B cell (primary cell): ENCODE data around the gene FPR1. TPM values are rescaled to one million over a fixed set of nuclear protein-coding genes. Genes with fewer than 3 reads are reported as not detected.

Source experiments
- ATAC-seq: fragments of 200-7000 bp; cut with Tn5 transposase; one replicate; pipeline ENCODE4 v1.10.0; 2021; ENCODE audit warnings: low read depth, mild to moderate bottlenecking, moderate number of reproducible peaks, moderate library complexity
- CTCF ChIA-PET: fragments of 350-600 bp; sonication (Branson Sonifier 250); formaldehyde crosslinking; loops from one replicate; lab custom pipeline; 2021; ENCODE audit warnings: antibody characterized with exemption, inconsistent platforms; lab: Charles Lee
- POLR2A ChIA-PET: fragments of 350-600 bp; sonication (Branson Sonifier 250); formaldehyde crosslinking; loops from one replicate; lab custom pipeline; 2021; ENCODE audit warnings: antibody characterized with exemption; lab: Charles Lee
- DNase-seq: peaks from one replicate; pipeline ENCODE4 v3.0.0; 2013
- H2AFZ ChIP-seq: 2 replicates; pipeline ENCODE4 v1.6.1; 2012; ENCODE audit warnings: mild to moderate bottlenecking, low read depth, low read length; ENCODE audit not compliant: insufficient read depth, poor library complexity, severe bottlenecking
- H3K27ac ChIP-seq, 2 donors: 1 replicate in 1 of 2; 2 replicates in 1 of 2; pipeline ENCODE4 v1.5.1; 2012 to 2013; ENCODE audit warnings: low read length in 2 of 2, mild to moderate bottlenecking in 2 of 2, moderate library complexity in 1 of 2
- H3K27me3 ChIP-seq, 4 experiments: fragments of 200-600 bp in 1 of 4; sonication (generic) in 1 of 4; replicated peaks in 1 of 4; 1 replicate in 2 of 4; 2 replicates in 2 of 4; pipeline versions ENCODE4 v1.6.1 to v1.7.0; 2013 to 2016; ENCODE audit warnings: low read length in 3 of 4, mild to moderate bottlenecking in 2 of 4, mixed read lengths in 1 of 4, moderate library complexity in 1 of 4; ENCODE audit not compliant: insufficient read depth in 4 of 4, control insufficient read depth in 3 of 4; ENCODE audit errors: control extremely low read depth in 1 of 4
- H3K36me3 ChIP-seq, 2 experiments: replicated peaks in 1 of 2; 1 replicate in 1 of 2; 2 replicates in 1 of 2; pipeline versions ENCODE4 v1.6.1 to v1.7.1; 2013; ENCODE audit warnings: low read length in 1 of 2; ENCODE audit not compliant: insufficient read depth in 2 of 2, control insufficient read depth in 1 of 2; ENCODE audit errors: control extremely low read depth in 1 of 2, extremely low read depth in 1 of 2
- H3K4me1 ChIP-seq, 2 donors: fragments of 200-600 bp in 1 of 2; sonication (generic) in 1 of 2; 1 replicate in 1 of 2; 2 replicates in 1 of 2; pipeline versions ENCODE4 v1.5.1 to v1.6.1; 2013 to 2017; ENCODE audit warnings: low read length in 2 of 2; ENCODE audit not compliant: control insufficient read depth in 2 of 2, insufficient read depth in 2 of 2
- H3K4me2 ChIP-seq: replicated peaks from 2 replicates; pipeline ENCODE3; 2012; ENCODE audit warnings: mild to moderate bottlenecking, low read depth, low read length; ENCODE audit not compliant: poor library complexity, severe bottlenecking
- H3K4me3 ChIP-seq, 5 experiments: fragments of 200-600 bp in 1 of 5; sonication (generic) in 1 of 5; 1 replicate in 3 of 5; 2 replicates in 2 of 5; pipeline versions ENCODE4 v1.5.1 to v1.7.0; 2011 to 2016; ENCODE audit warnings: low read length in 4 of 5, mild to moderate bottlenecking in 4 of 5, low read depth in 2 of 5, control low read depth in 1 of 5, moderate library complexity in 1 of 5; ENCODE audit not compliant: insufficient read depth in 1 of 5; ENCODE audit errors: control extremely low read depth in 1 of 5, extremely low read depth in 1 of 5
- H3K79me2 ChIP-seq: fragments of 200-600 bp; sonication (generic); one replicate; pipeline ENCODE4 v1.6.0; 2016; ENCODE audit warnings: low read length; ENCODE audit not compliant: control insufficient read depth, insufficient read depth
- H3K9ac ChIP-seq: fragments of 200-600 bp; sonication (generic); 2 replicates; pipeline ENCODE4 v1.6.1; 2017; ENCODE audit warnings: mild to moderate bottlenecking, low read length, moderate library complexity
- H3K9me3 ChIP-seq, 3 donors: one replicate each; pipeline versions ENCODE4 v1.6.1 to v1.7.1; 2013; ENCODE audit warnings: low read length in 2 of 3; ENCODE audit not compliant: control insufficient read depth in 2 of 3, insufficient read depth in 1 of 3; ENCODE audit errors: control extremely low read depth in 1 of 3
- H4K20me1 ChIP-seq: 2 replicates; pipeline ENCODE4 v1.6.0; 2012; ENCODE audit warnings: mild to moderate bottlenecking, low read length; ENCODE audit not compliant: insufficient read depth, control insufficient read depth, poor library complexity, severe bottlenecking
- H3K27ac Mint-ChIP-seq: one replicate; pipeline ENCODE4 v1.8.0; 2021; ENCODE audit warnings: mixed read lengths
- H3K27me3 Mint-ChIP-seq: one replicate; pipeline ENCODE4 v1.8.0; 2021; ENCODE audit warnings: mixed read lengths
- H3K4me1 Mint-ChIP-seq: one replicate; pipeline ENCODE4 v1.8.0; 2021; ENCODE audit warnings: mixed read lengths
- H3K4me3 Mint-ChIP-seq: one replicate; pipeline ENCODE4 v1.8.0; 2021; ENCODE audit warnings: mixed read lengths
- H3K9me3 Mint-ChIP-seq: one replicate; pipeline ENCODE4 v1.8.0; 2022; ENCODE audit warnings: mixed read lengths; ENCODE audit not compliant: insufficient read depth
- EZH2 ChIP-seq: IDR thresholded peaks from 2 replicates; pipeline ENCODE4 v1.6.1; 2012; ENCODE audit warnings: borderline replicate concordance, low read depth, mild to moderate bottlenecking, moderate library complexity, low read length; ENCODE audit not compliant: insufficient read depth, poor library complexity, severe bottlenecking
- WGBS: methylation state at CpG from one replicate; pipeline ENCODE4 v1.1.5; 2013; ENCODE audit warnings: missing lambda C conversion rate; ENCODE audit not compliant: insufficient coverage; 5-methylcytosine and 5-hydroxymethylcytosine counted together
- intact Hi-C: fragments of 100-400 bp; cut with micrococcal nuclease; formaldehyde crosslinking; loops from one replicate; pipeline ENCODE4 v1.10.0; 2022
- polyA plus RNA-seq: library from polyadenylated mRNA; depleted of rRNA; stranded (reverse); fragments of >200 nt; gene quantifications from 2 replicates; pipeline ENCODE4 v1.2.3, GENCODE V29; 2012
- total RNA-seq, 2 donors: library from RNA; stranded (reverse); fragments of 120-200 nt in 1 of 2; gene quantifications; 1 replicate in 1 of 2; 2 replicates in 1 of 2; pipeline versions ENCODE4 v1.2.3 to v1.2.4, GENCODE V29; 2013 to 2022
- TF ChIP-seq, protein P1 (sequence below): fragments of 200-600 bp; IDR thresholded peaks from one replicate; pipeline ENCODE4 v1.8.0; 2022; ENCODE audit warnings: antibody characterized with exemption, mild to moderate bottlenecking

Gene FPR1
- total and polyA plus RNA-seq, 2 donors (not counting 1 experiment from before 2014, with no cell fraction given) = 0.17 to 1.1 TPM

- ATAC-seq = no peak
- Mint-ChIP-seq H3K27ac (no peak overlapping the region), H3K27me3 (peaks cover 52% of the 10 kb centered on the region), H3K4me3 (no peak overlapping the region), H3K4me1 (peaks cover 15% of the 10 kb centered on the region), H3K9me3 (peaks cover 8% of the 10 kb centered on the region)
- intact Hi-C loops = no loop called here
- no peak overlapping the region for H3K9ac ChIP-seq
- H3K9me3 ChIP-seq = peaks cover 0 to 26% (median 3%) of the 10 kb centered on the region in 3 donors
- TF ChIP-seq, protein P1, sequence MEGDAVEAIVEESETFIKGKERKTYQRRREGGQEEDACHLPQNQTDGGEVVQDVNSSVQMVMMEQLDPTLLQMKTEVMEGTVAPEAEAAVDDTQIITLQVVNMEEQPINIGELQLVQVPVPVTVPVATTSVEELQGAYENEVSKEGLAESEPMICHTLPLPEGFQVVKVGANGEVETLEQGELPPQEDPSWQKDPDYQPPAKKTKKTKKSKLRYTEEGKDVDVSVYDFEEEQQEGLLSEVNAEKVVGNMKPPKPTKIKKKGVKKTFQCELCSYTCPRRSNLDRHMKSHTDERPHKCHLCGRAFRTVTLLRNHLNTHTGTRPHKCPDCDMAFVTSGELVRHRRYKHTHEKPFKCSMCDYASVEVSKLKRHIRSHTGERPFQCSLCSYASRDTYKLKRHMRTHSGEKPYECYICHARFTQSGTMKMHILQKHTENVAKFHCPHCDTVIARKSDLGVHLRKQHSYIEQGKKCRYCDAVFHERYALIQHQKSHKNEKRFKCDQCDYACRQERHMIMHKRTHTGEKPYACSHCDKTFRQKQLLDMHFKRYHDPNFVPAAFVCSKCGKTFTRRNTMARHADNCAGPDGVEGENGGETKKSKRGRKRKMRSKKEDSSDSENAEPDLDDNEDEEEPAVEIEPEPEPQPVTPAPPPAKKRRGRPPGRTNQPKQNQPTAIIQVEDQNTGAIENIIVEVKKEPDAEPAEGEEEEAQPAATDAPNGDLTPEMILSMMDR = no peak
- TF ChIP-seq EZH2 = no peak
- DNase-seq = no peak
- H3K27me3 ChIP-seq = peaks cover 0 to 37% (median 14%) of the 10 kb centered on the region in 4 experiments
- WGBS = 10% methylated on average over 78 of the region's 83 CpGs
- H3K4me2 ChIP-seq = no peak overlapping the region
- no peaks in the 10 kb centered on the region for H3K36me3 ChIP-seq
- no peaks in the 10 kb centered on the region for H3K79me2 ChIP-seq
- POLR2A ChIA-PET = no interaction called here
- H4K20me1 ChIP-seq = no peaks in the 10 kb centered on the region
- CTCF ChIA-PET = no interaction called here
- H3K4me3 ChIP-seq = no peak overlapping the region
- peaks cover 0 to 7% of the 10 kb centered on the region in 2 donors for H3K4me1 ChIP-seq
- no peak overlapping the region for H3K27ac ChIP-seq
- H2AFZ ChIP-seq = no peak overlapping the region
These were observed 32.3 kb downstream of the FPR1 start for GRCh38 chr19:51719251-51719988.

- Histone ChIP-seq H3K9me3 (peaks cover 0 to 25% (median 0%) of the 10 kb centered on the region in 3 donors), H3K27me3 (peaks cover 0 to 25% (median 12%) of the 10 kb centered on the region in 4 experiments), H3K36me3 (no peaks in the 10 kb centered on the region), H3K79me2 (no peaks in the 10 kb centered on the region), H3K9ac (no peak overlapping the region), H3K4me1 (peaks cover 4 to 13% of the 10 kb centered on the region in 2 donors), H4K20me1 (no peaks in the 10 kb centered on the region), H3K27ac (no peak overlapping the region), H3K4me2 (no peak overlapping the region), H3K4me3 (no peak overlapping the region), H2AFZ (no peak overlapping the region)
- no peak for ATAC-seq
- DNase-seq = no peak
- Mint-ChIP-seq H3K4me3 (no peak overlapping the region), H3K9me3 (peaks cover 5% of the 10 kb centered on the region), H3K4me1 (peaks cover 12% of the 10 kb centered on the region), H3K27ac (no peak overlapping the region), H3K27me3 (peaks cover 40% of the 10 kb centered on the region)
- WGBS = 93% methylated on average over 10 of the region's 11 CpGs
- no peak for TF ChIP-seq EZH2
- TF ChIP-seq, protein P1 = no peak
- CTCF ChIA-PET = no interaction called here
- POLR2A ChIA-PET = no interaction called here
- intact Hi-C loops = no loop called here
These were observed 34.8 kb downstream of the FPR1 start for GRCh38 chr19:51716925-51717324.
